B cell (primary cell): ENCODE data around the gene TSEN15. TPM values are rescaled to one million over a fixed set of nuclear protein-coding genes. Genes with fewer than 3 reads are reported as not detected.

Experiments used
- ATAC-seq: fragments of 200-7000 bp; cut with Tn5 transposase; one replicate; pipeline ENCODE4 v1.10.0; 2021; ENCODE audit warnings: low read depth, mild to moderate bottlenecking, moderate number of reproducible peaks, moderate library complexity
- CTCF ChIA-PET: fragments of 350-600 bp; sonication (Branson Sonifier 250); formaldehyde crosslinking; loops from one replicate; lab custom pipeline; 2021; ENCODE audit warnings: antibody characterized with exemption, inconsistent platforms; lab: Charles Lee
- POLR2A ChIA-PET: fragments of 350-600 bp; sonication (Branson Sonifier 250); formaldehyde crosslinking; loops from one replicate; lab custom pipeline; 2021; ENCODE audit warnings: antibody characterized with exemption; lab: Charles Lee
- DNase-seq: peaks from one replicate; pipeline ENCODE4 v3.0.0; 2013
- H2AFZ ChIP-seq: 2 replicates; pipeline ENCODE4 v1.6.1; 2012; ENCODE audit warnings: mild to moderate bottlenecking, low read depth, low read length; ENCODE audit not compliant: insufficient read depth, poor library complexity, severe bottlenecking
- H3K27ac ChIP-seq, 2 donors: 1 replicate in 1 of 2; 2 replicates in 1 of 2; pipeline ENCODE4 v1.5.1; 2012 to 2013; ENCODE audit warnings: low read length in 2 of 2, mild to moderate bottlenecking in 2 of 2, moderate library complexity in 1 of 2
- H3K27me3 ChIP-seq, 4 experiments: fragments of 200-600 bp in 1 of 4; sonication (generic) in 1 of 4; replicated peaks in 1 of 4; 1 replicate in 2 of 4; 2 replicates in 2 of 4; pipeline versions ENCODE4 v1.6.1 to v1.7.0; 2013 to 2016; ENCODE audit warnings: low read length in 3 of 4, mild to moderate bottlenecking in 2 of 4, mixed read lengths in 1 of 4, moderate library complexity in 1 of 4; ENCODE audit not compliant: insufficient read depth in 4 of 4, control insufficient read depth in 3 of 4; ENCODE audit errors: control extremely low read depth in 1 of 4
- H3K36me3 ChIP-seq, 2 experiments: replicated peaks in 1 of 2; 1 replicate in 1 of 2; 2 replicates in 1 of 2; pipeline versions ENCODE4 v1.6.1 to v1.7.1; 2013; ENCODE audit warnings: low read length in 1 of 2; ENCODE audit not compliant: insufficient read depth in 2 of 2, control insufficient read depth in 1 of 2; ENCODE audit errors: control extremely low read depth in 1 of 2, extremely low read depth in 1 of 2
- H3K4me1 ChIP-seq, 2 donors: fragments of 200-600 bp in 1 of 2; sonication (generic) in 1 of 2; 1 replicate in 1 of 2; 2 replicates in 1 of 2; pipeline versions ENCODE4 v1.5.1 to v1.6.1; 2013 to 2017; ENCODE audit warnings: low read length in 2 of 2; ENCODE audit not compliant: control insufficient read depth in 2 of 2, insufficient read depth in 2 of 2
- H3K4me2 ChIP-seq: replicated peaks from 2 replicates; pipeline ENCODE3; 2012; ENCODE audit warnings: mild to moderate bottlenecking, low read depth, low read length; ENCODE audit not compliant: poor library complexity, severe bottlenecking
- H3K4me3 ChIP-seq, 5 experiments: fragments of 200-600 bp in 1 of 5; sonication (generic) in 1 of 5; 1 replicate in 3 of 5; 2 replicates in 2 of 5; pipeline versions ENCODE4 v1.5.1 to v1.7.0; 2011 to 2016; ENCODE audit warnings: low read length in 4 of 5, mild to moderate bottlenecking in 4 of 5, low read depth in 2 of 5, control low read depth in 1 of 5, moderate library complexity in 1 of 5; ENCODE audit not compliant: insufficient read depth in 1 of 5; ENCODE audit errors: control extremely low read depth in 1 of 5, extremely low read depth in 1 of 5
- H3K79me2 ChIP-seq: fragments of 200-600 bp; sonication (generic); one replicate; pipeline ENCODE4 v1.6.0; 2016; ENCODE audit warnings: low read length; ENCODE audit not compliant: control insufficient read depth, insufficient read depth
- H3K9ac ChIP-seq: fragments of 200-600 bp; sonication (generic); 2 replicates; pipeline ENCODE4 v1.6.1; 2017; ENCODE audit warnings: mild to moderate bottlenecking, low read length, moderate library complexity
- H3K9me3 ChIP-seq, 3 donors: one replicate each; pipeline versions ENCODE4 v1.6.1 to v1.7.1; 2013; ENCODE audit warnings: low read length in 2 of 3; ENCODE audit not compliant: control insufficient read depth in 2 of 3, insufficient read depth in 1 of 3; ENCODE audit errors: control extremely low read depth in 1 of 3
- H4K20me1 ChIP-seq: 2 replicates; pipeline ENCODE4 v1.6.0; 2012; ENCODE audit warnings: mild to moderate bottlenecking, low read length; ENCODE audit not compliant: insufficient read depth, control insufficient read depth, poor library complexity, severe bottlenecking
- H3K27ac Mint-ChIP-seq: one replicate; pipeline ENCODE4 v1.8.0; 2021; ENCODE audit warnings: mixed read lengths
- H3K27me3 Mint-ChIP-seq: one replicate; pipeline ENCODE4 v1.8.0; 2021; ENCODE audit warnings: mixed read lengths
- H3K4me1 Mint-ChIP-seq: one replicate; pipeline ENCODE4 v1.8.0; 2021; ENCODE audit warnings: mixed read lengths
- H3K4me3 Mint-ChIP-seq: one replicate; pipeline ENCODE4 v1.8.0; 2021; ENCODE audit warnings: mixed read lengths
- H3K9me3 Mint-ChIP-seq: one replicate; pipeline ENCODE4 v1.8.0; 2022; ENCODE audit warnings: mixed read lengths; ENCODE audit not compliant: insufficient read depth
- CTCF ChIP-seq: fragments of 200-600 bp; IDR thresholded peaks from one replicate; pipeline ENCODE4 v1.8.0; 2022; ENCODE audit warnings: antibody characterized with exemption, mild to moderate bottlenecking
- EZH2 ChIP-seq: IDR thresholded peaks from 2 replicates; pipeline ENCODE4 v1.6.1; 2012; ENCODE audit warnings: borderline replicate concordance, low read depth, mild to moderate bottlenecking, moderate library complexity, low read length; ENCODE audit not compliant: insufficient read depth, poor library complexity, severe bottlenecking
- WGBS: methylation state at CpG from one replicate; pipeline ENCODE4 v1.1.5; 2013; ENCODE audit warnings: missing lambda C conversion rate; ENCODE audit not compliant: insufficient coverage; 5-methylcytosine and 5-hydroxymethylcytosine counted together
- intact Hi-C: fragments of 100-400 bp; cut with micrococcal nuclease; formaldehyde crosslinking; loops from one replicate; pipeline ENCODE4 v1.10.0; 2022
- polyA plus RNA-seq: library from polyadenylated mRNA; depleted of rRNA; stranded (reverse); fragments of >200 nt; gene quantifications from 2 replicates; pipeline ENCODE4 v1.2.3, GENCODE V29; 2012
- total RNA-seq, 2 donors: library from RNA; stranded (reverse); fragments of 120-200 nt in 1 of 2; gene quantifications; 1 replicate in 1 of 2; 2 replicates in 1 of 2; pipeline versions ENCODE4 v1.2.3 to v1.2.4, GENCODE V29; 2013 to 2022

TSEN15 gene
- total and polyA plus RNA-seq, 2 donors (not counting 1 experiment from before 2014, with no cell fraction given), result 15.5 to 25.2 TPM

- ChIA-PET POLR2A (no interaction called here), CTCF (no interaction called here)
- Histone ChIP-seq H3K27me3 (no peaks in the 10 kb centered on the region), H3K79me2 (no peaks in the 10 kb centered on the region), H3K36me3 (no peaks in the 10 kb centered on the region), H2AFZ (no peak overlapping the region), H3K27ac (no peak overlapping the region), H3K4me1 (no peaks in the 10 kb centered on the region), H3K9ac (no peak overlapping the region), H3K9me3 (peaks cover 0 to 3% (median 0%) of the 10 kb centered on the region in 3 donors), H3K4me3 (no peak overlapping the region), H4K20me1 (no peaks in the 10 kb centered on the region), H3K4me2 (no peak overlapping the region)
- intact Hi-C loops, result no loop called here
- no peaks in the 10 kb centered on the region for H3K27me3 Mint-ChIP-seq
- no peak overlapping the region for H3K4me3 Mint-ChIP-seq
- ATAC-seq (no peak), DNase-seq (no peak)
- H3K4me1 Mint-ChIP-seq, result peaks cover 4% of the 10 kb centered on the region
- no peak for TF ChIP-seq CTCF
- TF ChIP-seq EZH2, result no peak
- no peak overlapping the region for H3K27ac Mint-ChIP-seq
- peaks cover 3% of the 10 kb centered on the region for H3K9me3 Mint-ChIP-seq
Measured at GRCh38 chr1:184114818-184115398, 63.4 kb downstream of the TSEN15 start.

- no peaks in the 10 kb centered on the region for H3K9me3 ChIP-seq
- H4K20me1 ChIP-seq, result no peaks in the 10 kb centered on the region
- H3K4me1 Mint-ChIP-seq, result no peaks in the 10 kb centered on the region
Measured at GRCh38 chr1:184116287-184116686, 64.8 kb downstream of the TSEN15 start.

More at GRCh38 chr1:184116287-184116686, 64.8 kb downstream of the TSEN15 start:
- no peaks in the 10 kb centered on the region for H3K27me3 Mint-ChIP-seq
- Histone ChIP-seq H3K9ac (no peak overlapping the region), H3K27me3 (no peaks in the 10 kb centered on the region), H3K4me1 (no peaks in the 10 kb centered on the region), H2AFZ (no peak overlapping the region), H3K36me3 (no peaks in the 10 kb centered on the region), H3K4me3 (no peak overlapping the region), H3K79me2 (no peaks in the 10 kb centered on the region), H3K27ac (no peak overlapping the region), H3K4me2 (no peak overlapping the region)
- TF ChIP-seq CTCF (no peak), EZH2 (no peak)
- H3K4me3 Mint-ChIP-seq, result no peak overlapping the region
- peaks cover 3% of the 10 kb centered on the region for H3K9me3 Mint-ChIP-seq
- no peak overlapping the region for H3K27ac Mint-ChIP-seq
- CTCF ChIA-PET, result no interaction called here
- 96% methylated on average over 2 of the region's 2 CpGs for WGBS
- DNase-seq (no peak), ATAC-seq (no peak)
- intact Hi-C loops, result no loop called here
- POLR2A ChIA-PET, result no interaction called here
